Stimulated activated CD4-positive, alpha-beta T cell treated with anti-CD3 and anti-CD28 coated beads, Interleukin-15, amount 100 ng/mL, for 1 hour (primary cell): ENCODE results near the gene ILF3.
"Not testable (repeated sequence)": the region's sequence is repeated elsewhere in the genome, so short reads cannot be mapped to it uniquely, and the experiment has no call there.

ENCODE experiments used
- DNase-seq, 2 donors: peaks; one replicate each; pipeline ENCODE4 v3.0.0-alpha.2; 2020; ENCODE audit warnings: low read depth in 1 of 2, low spot score in 1 of 2

Gene ILF3

GRCh38 chr19:10642473-10643171 is 11.5 kb upstream of the ILF3 start:
- no peak for DNase-seq

GRCh38 chr19:10643172-10643967 is 10.8 kb upstream of the ILF3 start:
- no peak for DNase-seq

GRCh38 chr19:10643968-10644259 is 10.2 kb upstream of the ILF3 start:
- no peak for DNase-seq

- peak; percentile 74 to 79 for DNase-seq
Observed at GRCh38 chr19:10644260-10645007, 9.7 kb upstream of the ILF3 start.

GRCh38 chr19:10646456-10647159 is 7.5 kb upstream of the ILF3 start:
- no peak for DNase-seq

- no peak for DNase-seq
Observed at GRCh38 chr19:10648360-10648759, 5.8 kb upstream of the ILF3 start.

- no peak for DNase-seq
Observed at GRCh38 chr19:10651851-10652250, 2.3 kb upstream of the ILF3 start.

- DNase-seq: no peak
Observed at GRCh38 chr19:10653482-10653731, 739 bp upstream of the ILF3 start.

- peak in 1 of 2 donors; percentile 55 for DNase-seq
Observed at GRCh38 chr19:10654610-10655456, 687 bp downstream of the ILF3 start.

GRCh38 chr19:10655457-10656312 is 1.5 kb downstream of the ILF3 start:
- DNase-seq: no peak

- DNase-seq: no peak
Observed at GRCh38 chr19:10660346-10660745, 6.2 kb downstream of the ILF3 start.

GRCh38 chr19:10661946-10662345 is 7.8 kb downstream of the ILF3 start:
- DNase-seq: no peak

- no peak for DNase-seq
Observed at GRCh38 chr19:10662384-10663251, 8.5 kb downstream of the ILF3 start.

GRCh38 chr19:10663252-10663563 is 9.1 kb downstream of the ILF3 start:
- DNase-seq: not testable (repeated sequence)

GRCh38 chr19:10667867-10668266 is 13.7 kb downstream of the ILF3 start:
- no peak for DNase-seq

- no peak for DNase-seq
Observed at GRCh38 chr19:10669246-10669645, 15.1 kb downstream of the ILF3 start.

GRCh38 chr19:10670182-10670581 is 16.0 kb downstream of the ILF3 start:
- DNase-seq: no peak

- no peak for DNase-seq
Observed at GRCh38 chr19:10670876-10671804, 17.0 kb downstream of the ILF3 start.
